CD4-positive, alpha-beta memory T cell (primary cell): ENCODE data around the gene PLVAP. TPM values are rescaled to one million over a fixed set of nuclear protein-coding genes. Genes with fewer than 3 reads are reported as not detected.

Source experiments
- CTCF ChIA-PET: fragments of 350-600 bp; sonication (Branson Sonifier 250); formaldehyde crosslinking; loops from one replicate; lab custom pipeline; 2021; ENCODE audit warnings: inconsistent platforms; ENCODE audit not compliant: partially characterized antibody; lab: Charles Lee
- POLR2A ChIA-PET: fragments of 350-600 bp; sonication (Branson Sonifier 250); formaldehyde crosslinking; loops from one replicate; lab custom pipeline; 2021; ENCODE audit not compliant: partially characterized antibody; lab: Charles Lee
- DNase-seq, 5 donors: peaks; one replicate each; pipeline versions ENCODE4 v3.0.0 to v3.0.0-alpha.2; 2020 to 2022; ENCODE audit warnings: mixed read lengths in 1 of 5
- H3K27ac ChIP-seq: one replicate; pipeline ENCODE4 v1.7.0; 2013; ENCODE audit warnings: low read depth, low read length
- H3K27me3 ChIP-seq: 2 replicates; pipeline ENCODE4 v1.7.0; 2013; ENCODE audit warnings: mild to moderate bottlenecking, low read length, moderate library complexity; ENCODE audit not compliant: insufficient read depth
- H3K36me3 ChIP-seq: 2 replicates; pipeline ENCODE4 v1.7.0; 2013; ENCODE audit warnings: mild to moderate bottlenecking, low read length, moderate library complexity; ENCODE audit not compliant: insufficient read depth
- H3K4me1 ChIP-seq: 2 replicates; pipeline ENCODE4 v1.7.0; 2013; ENCODE audit warnings: mild to moderate bottlenecking, low read length, moderate library complexity; ENCODE audit not compliant: insufficient read depth
- H3K4me3 ChIP-seq, 2 donors: one replicate each; pipeline ENCODE4 v1.7.0; 2013; ENCODE audit warnings: low read length in 2 of 2, mild to moderate bottlenecking in 1 of 2
- H3K9me3 ChIP-seq, 2 donors: one replicate each; pipeline ENCODE4 v1.7.0; 2013; ENCODE audit warnings: low read length in 2 of 2, control low read depth in 1 of 2; ENCODE audit not compliant: control insufficient read depth in 1 of 2
- H3K27ac Mint-ChIP-seq, 7 donors: one replicate each; pipeline ENCODE4 v1.8.0; 2020 to 2021; ENCODE audit warnings: mixed read lengths in 7 of 7, mild to moderate bottlenecking in 6 of 7, inconsistent platforms in 3 of 7, moderate library complexity in 3 of 7
- H3K27me3 Mint-ChIP-seq, 2 donors: one replicate each; pipeline ENCODE4 v1.8.0; 2020 to 2021; ENCODE audit warnings: mixed read lengths in 2 of 2
- H3K36me3 Mint-ChIP-seq, 2 donors: one replicate each; pipeline ENCODE4 v1.8.0; 2020 to 2021; ENCODE audit warnings: mixed read lengths in 2 of 2, inconsistent platforms in 1 of 2, mild to moderate bottlenecking in 1 of 2
- H3K4me1 Mint-ChIP-seq, 4 donors: one replicate each; pipeline ENCODE4 v1.8.0; 2020 to 2021; ENCODE audit warnings: mixed read lengths in 4 of 4, mild to moderate bottlenecking in 1 of 4
- H3K4me3 Mint-ChIP-seq, 8 donors: one replicate each; pipeline ENCODE4 v1.8.0; 2020 to 2021; ENCODE audit warnings: mixed read lengths in 8 of 8, mild to moderate bottlenecking in 7 of 8, moderate library complexity in 6 of 8, inconsistent platforms in 3 of 8
- H3K9me3 Mint-ChIP-seq, 8 donors: one replicate each; pipeline ENCODE4 v1.8.0; 2020 to 2021; ENCODE audit warnings: mixed read lengths in 8 of 8, mild to moderate bottlenecking in 5 of 8, inconsistent platforms in 3 of 8, moderate library complexity in 1 of 8
- intact Hi-C: fragments of 100-400 bp; cut with micrococcal nuclease; formaldehyde crosslinking; loops from one replicate; pipeline ENCODE4 v1.15.1; 2023
- polyA plus RNA-seq, 2 donors: library from polyadenylated mRNA; unstranded; fragments of 300-500 nt; fragmentation: Illumina TruSeq; gene quantifications; one replicate each; pipeline ENCODE4 v1.2.3, GENCODE V29; 2021
- total RNA-seq, 2 experiments: library from RNA; stranded (reverse); gene quantifications; one replicate each; pipeline ENCODE4 v1.2.3, GENCODE V29; 2021

The PLVAP gene
- total and polyA plus RNA-seq, 4 experiments from 2014 or later, result 0.23 TPM; not detected in 3

DNA sequence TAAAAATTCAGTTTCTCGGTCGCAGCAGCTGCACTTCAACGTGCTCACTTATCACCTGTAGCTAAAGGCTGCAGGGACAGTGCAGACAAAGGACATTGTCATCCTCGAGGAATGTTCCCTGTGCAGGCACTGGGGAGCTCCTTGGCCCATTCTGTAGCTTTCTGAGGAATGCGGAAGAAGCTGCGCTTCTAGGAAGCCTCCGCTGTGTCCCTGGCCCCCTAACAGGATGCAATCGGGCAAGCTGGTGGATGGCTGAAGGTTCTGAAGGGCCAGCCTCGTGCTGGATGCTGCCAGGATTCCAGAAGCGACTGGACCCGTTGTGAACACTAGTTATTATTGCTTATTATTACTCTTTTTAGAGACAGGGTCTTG is 50.6 kb downstream of the PLVAP start:
- Mint-ChIP-seq H3K36me3 (peaks cover 5 to 6% of the 10 kb centered on the region in 2 donors), H3K4me1 (peaks cover 2 to 23% (median 12%) of the 10 kb centered on the region in 4 donors), H3K9me3 (no peaks in the 10 kb centered on the region), H3K27me3 (no peaks in the 10 kb centered on the region), H3K4me3 (peak overlapping the region in 5 of 8 donors; percentile 4 to 73 (median 61)), H3K27ac (peak overlapping the region in 2 of 7 donors; percentile 23 to 46)
- intact Hi-C loops, result no loop called here
- Histone ChIP-seq H3K36me3 (no peaks in the 10 kb centered on the region), H3K27me3 (no peaks in the 10 kb centered on the region), H3K9me3 (no peaks in the 10 kb centered on the region), H3K4me1 (peaks cover 11% of the 10 kb centered on the region), H3K4me3 (no peak overlapping the region), H3K27ac (no peak overlapping the region)
- no peak for DNase-seq
- ChIA-PET CTCF (interaction anchor here (0.7 kb wide), 1 partner anchor 20 kb away, joined by 5 read pairs; no protein-coding TSS in a partner anchor), POLR2A (interaction anchor here (0.9 to 3.7 kb wide), 4 partner anchors 9 to 72 kb away, joined by 3 to 10 read pairs (median 3); partner anchors contain the start of gene DDA1)

DNA sequence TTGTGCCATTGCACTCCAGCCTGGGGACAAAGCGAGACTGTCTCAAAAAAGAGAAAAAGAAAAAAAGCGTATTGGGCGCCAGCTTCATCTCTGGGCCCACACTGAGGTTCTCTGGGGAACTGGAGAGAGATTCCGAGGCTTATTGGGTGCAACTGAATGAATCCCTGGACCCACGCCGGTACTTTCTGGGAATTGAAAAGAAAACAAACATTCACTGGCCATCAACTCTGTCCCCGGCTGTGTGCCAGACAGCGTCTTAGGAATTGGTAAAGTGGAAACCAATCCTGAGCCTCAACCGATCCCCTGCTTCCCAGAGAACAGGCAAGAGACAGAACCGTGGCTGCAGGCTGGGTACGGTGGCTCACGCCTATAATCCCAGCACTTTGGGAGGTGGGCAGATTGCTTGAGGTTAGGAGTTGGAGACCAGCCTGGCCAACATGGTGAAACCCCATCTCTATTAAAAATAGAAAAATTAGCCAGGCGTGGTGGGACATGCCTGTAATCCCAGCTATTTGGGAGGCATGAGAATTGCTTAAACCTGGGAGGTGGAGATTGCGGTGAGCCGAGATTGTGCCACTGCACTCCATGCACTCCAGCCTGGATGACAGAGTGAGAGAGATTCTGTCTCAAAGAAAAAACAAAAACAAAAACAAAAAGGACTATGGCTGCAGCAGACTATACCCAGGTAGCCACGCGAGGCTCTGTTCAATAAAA is 51.1 kb downstream of the PLVAP start:
- CTCF ChIA-PET, result interaction anchor here (0.6 kb wide), 1 partner anchor 19 kb away, joined by 3 read pairs; no protein-coding TSS in a partner anchor
- H3K4me3 ChIP-seq, result no peak overlapping the region
- H3K4me3 Mint-ChIP-seq, result peak overlapping the region in 5 of 8 donors; percentile 1 to 51 (median 21)

DNA sequence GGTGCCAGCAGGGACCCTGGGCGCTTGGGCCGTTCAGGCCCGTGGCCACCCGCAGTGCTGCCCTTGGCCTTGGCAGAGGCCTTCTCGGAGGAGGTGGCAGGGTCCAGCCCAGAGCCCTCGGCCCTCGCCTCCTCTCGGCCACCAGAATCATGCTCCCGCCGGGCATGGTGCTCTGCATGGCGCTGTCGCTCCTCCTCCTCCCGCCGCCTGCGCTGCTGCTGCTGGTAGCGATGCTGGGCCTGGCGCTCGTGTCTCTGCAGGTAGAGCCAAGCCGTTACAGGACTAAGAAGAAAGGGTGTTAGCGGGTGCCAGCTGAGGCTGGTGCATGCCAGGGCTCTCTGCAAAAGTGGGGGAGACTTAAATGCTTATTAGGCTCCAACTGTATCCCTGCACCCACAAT is 52.0 kb downstream of the PLVAP start:
- H3K36me3 Mint-ChIP-seq, result peaks cover 7 to 8% of the 10 kb centered on the region in 2 donors
- peak overlapping the region in 1 of 7 donors; percentile 68 for H3K27ac Mint-ChIP-seq
- CTCF ChIA-PET, result no interaction called here
- no peak overlapping the region for H3K27ac ChIP-seq
- no peak for DNase-seq
- peaks cover 11% of the 10 kb centered on the region for H3K4me1 ChIP-seq
- no peaks in the 10 kb centered on the region for H3K9me3 Mint-ChIP-seq
- H3K27me3 Mint-ChIP-seq, result no peaks in the 10 kb centered on the region
- H3K9me3 ChIP-seq, result no peaks in the 10 kb centered on the region
- peaks cover 6% of the 10 kb centered on the region for H3K36me3 ChIP-seq
- H3K27me3 ChIP-seq, result no peaks in the 10 kb centered on the region
- POLR2A ChIA-PET, result interaction anchor here (1.5 to 3.7 kb wide), 2 partner anchors 8 to 16 kb away, joined by 4 to 10 read pairs; partner anchors contain the start of gene DDA1
- H3K4me3 Mint-ChIP-seq, result peak overlapping the region in 1 of 8 donors; percentile 36
- intact Hi-C loops, result no loop called here
- peaks cover 2 to 18% (median 8%) of the 10 kb centered on the region in 4 donors for H3K4me1 Mint-ChIP-seq
- H3K4me3 ChIP-seq, result no peak overlapping the region

More for the DNA sequence above, 51.1 kb downstream of the PLVAP start:
- DNase-seq, result no peak
- no peaks in the 10 kb centered on the region for H3K9me3 ChIP-seq
- Mint-ChIP-seq H3K27me3 (no peaks in the 10 kb centered on the region), H3K36me3 (peaks cover 5 to 6% of the 10 kb centered on the region in 2 donors), H3K9me3 (no peaks in the 10 kb centered on the region), H3K27ac (peak overlapping the region in 3 of 7 donors; percentile 22 to 68 (median 60)), H3K4me1 (peaks cover 2 to 23% (median 12%) of the 10 kb centered on the region in 4 donors)
- no peak overlapping the region for H3K27ac ChIP-seq
- peaks cover 11% of the 10 kb centered on the region for H3K4me1 ChIP-seq
- H3K27me3 ChIP-seq, result no peaks in the 10 kb centered on the region
- POLR2A ChIA-PET, result interaction anchor here (0.7 to 3.7 kb wide), 3 partner anchors 9 to 17 kb away, joined by 3 to 10 read pairs (median 4); partner anchors contain the start of genes ANO8 and DDA1
- H3K36me3 ChIP-seq, result no peaks in the 10 kb centered on the region
- intact Hi-C loops, result no loop called here

DNA sequence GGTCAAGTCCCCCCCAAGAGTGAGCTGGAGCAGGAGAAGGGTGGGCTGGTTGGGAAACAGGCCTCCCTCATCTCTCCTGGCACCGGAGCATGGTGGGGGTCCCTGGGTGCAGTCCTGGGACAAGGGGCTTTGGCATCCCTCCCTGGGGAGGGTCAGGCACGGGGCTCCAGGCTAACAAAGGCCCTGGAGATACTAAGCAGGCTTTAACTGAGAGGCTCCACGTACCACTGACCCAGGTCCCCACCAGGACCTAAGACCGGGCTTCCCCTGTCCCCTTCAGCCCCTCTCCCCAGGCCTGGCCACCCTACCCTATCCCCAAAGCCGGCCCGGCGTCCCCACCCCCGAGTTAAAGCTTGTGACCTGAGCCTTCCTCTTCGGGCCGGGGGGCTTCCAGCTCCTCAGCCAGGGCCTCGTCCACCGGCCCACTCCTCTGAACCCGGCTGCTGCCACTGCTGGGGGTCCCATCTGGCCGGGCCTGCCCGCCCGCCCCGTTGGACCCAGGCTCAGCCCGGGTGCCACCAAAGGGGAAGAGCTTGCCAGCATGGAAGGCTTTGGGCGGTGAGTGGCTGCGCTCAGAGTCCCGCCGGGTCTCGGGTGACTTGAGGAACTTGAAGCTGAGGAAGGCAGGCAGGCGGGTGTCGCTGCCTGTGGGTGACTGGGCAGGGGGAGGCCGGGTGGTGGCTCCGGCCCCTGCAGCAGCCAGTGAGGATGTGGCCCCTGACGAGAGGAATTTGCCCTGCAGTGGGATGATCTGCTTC is 52.6 kb downstream of the PLVAP start:
- POLR2A ChIA-PET, result interaction anchor here (1.3 to 3.7 kb wide), 3 partner anchors 9 to 15 kb away, joined by 3 to 10 read pairs (median 4); partner anchors contain the start of gene DDA1
- Histone ChIP-seq H3K27me3 (no peaks in the 10 kb centered on the region), H3K27ac (no peak overlapping the region), H3K36me3 (peaks cover 12% of the 10 kb centered on the region), H3K9me3 (no peaks in the 10 kb centered on the region), H3K4me1 (peaks cover 9% of the 10 kb centered on the region), H3K4me3 (no peak overlapping the region)
- Mint-ChIP-seq H3K27me3 (no peaks in the 10 kb centered on the region), H3K27ac (no peak overlapping the region), H3K4me3 (no peak overlapping the region), H3K4me1 (peaks cover 0 to 14% (median 5%) of the 10 kb centered on the region in 4 donors), H3K36me3 (peaks cover 9 to 14% of the 10 kb centered on the region in 2 donors), H3K9me3 (no peaks in the 10 kb centered on the region)
- intact Hi-C loops, result no loop called here
- CTCF ChIA-PET, result no interaction called here
- no peak for DNase-seq

DNA sequence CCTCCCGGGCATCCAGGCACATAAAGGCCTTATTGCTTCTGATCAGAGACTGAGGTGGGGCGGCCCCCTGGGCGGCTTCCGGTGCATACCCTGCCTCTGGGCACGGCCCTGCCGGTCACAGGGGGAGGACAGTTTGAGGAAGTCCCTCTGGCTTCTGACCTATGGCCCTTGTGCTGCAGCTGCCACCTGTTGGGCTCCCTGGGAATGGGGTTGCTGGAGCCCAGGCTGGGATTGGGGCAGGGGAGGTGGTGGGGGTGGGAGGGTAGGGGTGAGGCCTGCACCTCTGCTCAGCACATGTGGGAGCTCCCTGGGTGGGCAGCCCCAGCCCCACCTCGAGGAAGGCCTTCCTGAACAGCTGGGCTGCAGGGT is 53.2 kb downstream of the PLVAP start:
- no peak overlapping the region for H3K4me3 ChIP-seq
- H3K9me3 Mint-ChIP-seq, result no peaks in the 10 kb centered on the region
- H3K27me3 Mint-ChIP-seq, result no peaks in the 10 kb centered on the region
- H3K36me3 Mint-ChIP-seq, result peaks cover 9 to 17% of the 10 kb centered on the region in 2 donors
- POLR2A ChIA-PET, result interaction anchor here (1.3 to 3.7 kb wide), 3 partner anchors 9 to 15 kb away, joined by 3 to 10 read pairs (median 4); partner anchors contain the start of gene DDA1
- no peaks in the 10 kb centered on the region for H3K27me3 ChIP-seq
- peaks cover 16% of the 10 kb centered on the region for H3K36me3 ChIP-seq
- H3K27ac Mint-ChIP-seq, result no peak overlapping the region
- intact Hi-C loops, result no loop called here
- CTCF ChIA-PET, result no interaction called here
- peaks cover 4% of the 10 kb centered on the region for H3K4me1 ChIP-seq
- no peak overlapping the region for H3K4me3 Mint-ChIP-seq
- H3K9me3 ChIP-seq, result no peaks in the 10 kb centered on the region
- DNase-seq, result no peak
- H3K4me1 Mint-ChIP-seq, result peaks cover 0 to 10% (median 4%) of the 10 kb centered on the region in 4 donors
- H3K27ac ChIP-seq, result no peak overlapping the region

DNA sequence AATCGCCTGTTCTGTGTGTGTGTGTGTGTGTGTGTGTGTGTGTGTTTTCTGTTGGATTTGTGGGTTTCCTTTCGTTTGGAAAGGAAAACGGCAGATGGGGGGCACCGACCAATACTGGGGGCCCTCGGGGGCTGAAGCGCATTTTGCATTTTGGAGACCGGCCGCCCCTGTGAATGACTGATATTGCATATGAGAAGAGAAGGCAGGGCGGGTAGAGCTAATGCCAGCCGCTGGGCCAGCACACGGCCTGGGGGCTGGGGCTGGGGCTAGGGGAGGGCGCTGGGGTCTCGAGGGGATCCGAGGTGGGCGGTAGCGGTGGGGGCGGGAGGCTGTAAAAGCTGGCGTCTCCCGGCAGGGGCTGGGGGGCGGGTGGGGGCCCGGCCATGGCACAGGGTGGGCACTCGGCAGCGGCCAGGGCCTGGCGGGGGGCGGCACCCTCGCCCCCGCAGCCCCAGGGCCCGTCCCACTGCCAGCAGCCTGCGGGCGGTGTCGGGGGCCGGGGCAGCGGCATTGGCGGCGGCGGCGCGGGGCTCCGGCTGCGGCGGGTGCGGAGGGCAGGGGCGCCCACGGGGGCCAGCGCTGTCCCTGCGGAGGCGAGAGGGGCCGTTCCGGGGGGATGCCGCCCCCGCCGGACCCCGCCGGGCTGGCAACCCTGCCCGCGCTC is 53.7 kb downstream of the PLVAP start:
- ChIA-PET POLR2A (interaction anchor here (1.3 to 3.7 kb wide), 4 partner anchors 10 to 14 kb away, joined by 3 to 10 read pairs (median 4); partner anchors contain the start of genes ANO8 and DDA1), CTCF (interaction anchor here (0.7 kb wide), 1 partner anchor 12 kb away, joined by 3 read pairs; no protein-coding TSS in a partner anchor)
- DNase-seq, result no peak
- intact Hi-C loops, result no loop called here
- H3K27ac Mint-ChIP-seq, result no peak overlapping the region
- H3K4me1 Mint-ChIP-seq, result peaks cover 0 to 10% (median 4%) of the 10 kb centered on the region in 4 donors
- Histone ChIP-seq H3K36me3 (peaks cover 16% of the 10 kb centered on the region), H3K4me3 (no peak overlapping the region), H3K27me3 (no peaks in the 10 kb centered on the region), H3K27ac (no peak overlapping the region), H3K9me3 (no peaks in the 10 kb centered on the region), H3K4me1 (peaks cover 3% of the 10 kb centered on the region)
- no peaks in the 10 kb centered on the region for H3K27me3 Mint-ChIP-seq
- peaks cover 9 to 17% of the 10 kb centered on the region in 2 donors for H3K36me3 Mint-ChIP-seq
- H3K4me3 Mint-ChIP-seq, result peak overlapping the region in 5 of 8 donors; percentile 18 to 44 (median 26)
- no peaks in the 10 kb centered on the region for H3K9me3 Mint-ChIP-seq
